ENCODE data around the gene NOTCH4. TPM values are rescaled to one million over a fixed set of nuclear protein-coding genes. Genes with fewer than 3 reads are reported as not detected.

NOTCH4 gene
- total and polyA plus RNA-seq, 9 of the 15 experiments (the other 6 are each of a cell fraction or from before 2014, with no cell fraction given), result 0.24 to 4.3 (median 1.7) TPM

DNA sequence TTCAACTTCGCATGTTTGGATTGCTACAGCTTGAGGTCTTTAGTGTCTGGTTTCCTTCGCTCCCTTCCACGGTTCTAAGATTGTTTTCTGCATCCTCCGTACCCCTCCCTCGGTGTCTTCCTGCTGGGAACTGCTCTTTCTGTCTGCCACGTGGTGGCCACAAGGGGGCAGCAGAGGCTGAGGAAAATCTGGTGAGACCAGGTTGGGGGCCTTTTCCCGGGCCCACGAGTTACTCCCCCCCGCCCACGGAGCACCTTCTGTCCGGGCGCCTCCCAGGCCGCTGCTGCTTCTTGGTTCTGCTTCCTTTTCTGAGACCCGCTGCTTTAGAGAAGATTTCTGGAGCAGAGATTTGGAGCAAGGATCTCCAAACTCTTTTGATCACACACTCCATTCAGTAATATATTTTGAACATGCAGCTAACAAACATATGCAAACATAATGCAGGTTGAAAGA is 21.1 kb upstream of the NOTCH4 start (continued):
- TF ChIP-seq, protein P1, sequence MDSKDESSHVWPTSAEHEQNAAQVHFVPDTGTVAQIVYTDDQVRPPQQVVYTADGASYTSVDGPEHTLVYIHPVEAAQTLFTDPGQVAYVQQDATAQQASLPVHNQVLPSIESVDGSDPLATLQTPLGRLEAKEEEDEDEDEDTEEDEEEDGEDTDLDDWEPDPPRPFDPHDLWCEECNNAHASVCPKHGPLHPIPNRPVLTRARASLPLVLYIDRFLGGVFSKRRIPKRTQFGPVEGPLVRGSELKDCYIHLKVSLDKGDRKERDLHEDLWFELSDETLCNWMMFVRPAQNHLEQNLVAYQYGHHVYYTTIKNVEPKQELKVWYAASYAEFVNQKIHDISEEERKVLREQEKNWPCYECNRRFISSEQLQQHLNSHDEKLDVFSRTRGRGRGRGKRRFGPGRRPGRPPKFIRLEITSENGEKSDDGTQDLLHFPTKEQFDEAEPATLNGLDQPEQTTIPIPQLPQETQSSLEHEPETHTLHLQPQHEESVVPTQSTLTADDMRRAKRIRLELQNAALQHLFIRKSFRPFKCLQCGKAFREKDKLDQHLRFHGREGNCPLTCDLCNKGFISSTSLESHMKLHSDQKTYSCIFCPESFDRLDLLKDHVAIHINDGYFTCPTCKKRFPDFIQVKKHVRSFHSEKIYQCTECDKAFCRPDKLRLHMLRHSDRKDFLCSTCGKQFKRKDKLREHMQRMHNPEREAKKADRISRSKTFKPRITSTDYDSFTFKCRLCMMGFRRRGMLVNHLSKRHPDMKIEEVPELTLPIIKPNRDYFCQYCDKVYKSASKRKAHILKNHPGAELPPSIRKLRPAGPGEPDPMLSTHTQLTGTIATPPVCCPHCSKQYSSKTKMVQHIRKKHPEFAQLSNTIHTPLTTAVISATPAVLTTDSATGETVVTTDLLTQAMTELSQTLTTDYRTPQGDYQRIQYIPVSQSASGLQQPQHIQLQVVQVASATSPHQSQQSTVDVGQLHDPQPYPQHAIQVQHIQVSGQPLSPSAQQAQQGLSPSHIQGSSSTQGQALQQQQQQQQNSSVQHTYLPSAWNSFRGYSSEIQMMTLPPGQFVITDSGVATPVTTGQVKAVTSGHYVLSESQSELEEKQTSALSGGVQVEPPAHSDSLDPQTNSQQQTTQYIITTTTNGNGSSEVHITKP (IDR thresholded peaks at IDR 0.05; ENCODE audit: partially characterized antibody), result no peak
- no peak for TF ChIP-seq C11orf30 (IDR thresholded peaks at IDR 0.05; ENCODE audit: low read depth)
- TF ChIP-seq PCBP2 (IDR thresholded peaks at IDR 0.05; ENCODE audit: low read depth, low read length, poor library complexity, severe bottlenecking), result no peak
- 0 out of 2 replicates have a peak, but pooled peaks have one; percentile 56 for TF ChIP-seq XRCC5 (IDR thresholded peaks at IDR 0.05; ENCODE audit: low read depth, low read length)
- TF ChIP-seq TAF15 (IDR thresholded peaks at IDR 0.05; ENCODE audit: low read depth, low read length), result no peak
- TF ChIP-seq ZNF347 (CRISPR knock-in tag; IDR thresholded peaks at IDR 0.05; ENCODE audit: low read depth), result no peak
- TF ChIP-seq NCOR1 (IDR thresholded peaks at IDR 0.05), result no peak
- TF ChIP-seq POLR3A (IDR thresholded peaks at IDR 0.05; ENCODE audit: borderline replicate concordance, extremely low read depth, insufficient read depth, insufficient read length), result no peak
- TF ChIP-seq, protein P2, sequence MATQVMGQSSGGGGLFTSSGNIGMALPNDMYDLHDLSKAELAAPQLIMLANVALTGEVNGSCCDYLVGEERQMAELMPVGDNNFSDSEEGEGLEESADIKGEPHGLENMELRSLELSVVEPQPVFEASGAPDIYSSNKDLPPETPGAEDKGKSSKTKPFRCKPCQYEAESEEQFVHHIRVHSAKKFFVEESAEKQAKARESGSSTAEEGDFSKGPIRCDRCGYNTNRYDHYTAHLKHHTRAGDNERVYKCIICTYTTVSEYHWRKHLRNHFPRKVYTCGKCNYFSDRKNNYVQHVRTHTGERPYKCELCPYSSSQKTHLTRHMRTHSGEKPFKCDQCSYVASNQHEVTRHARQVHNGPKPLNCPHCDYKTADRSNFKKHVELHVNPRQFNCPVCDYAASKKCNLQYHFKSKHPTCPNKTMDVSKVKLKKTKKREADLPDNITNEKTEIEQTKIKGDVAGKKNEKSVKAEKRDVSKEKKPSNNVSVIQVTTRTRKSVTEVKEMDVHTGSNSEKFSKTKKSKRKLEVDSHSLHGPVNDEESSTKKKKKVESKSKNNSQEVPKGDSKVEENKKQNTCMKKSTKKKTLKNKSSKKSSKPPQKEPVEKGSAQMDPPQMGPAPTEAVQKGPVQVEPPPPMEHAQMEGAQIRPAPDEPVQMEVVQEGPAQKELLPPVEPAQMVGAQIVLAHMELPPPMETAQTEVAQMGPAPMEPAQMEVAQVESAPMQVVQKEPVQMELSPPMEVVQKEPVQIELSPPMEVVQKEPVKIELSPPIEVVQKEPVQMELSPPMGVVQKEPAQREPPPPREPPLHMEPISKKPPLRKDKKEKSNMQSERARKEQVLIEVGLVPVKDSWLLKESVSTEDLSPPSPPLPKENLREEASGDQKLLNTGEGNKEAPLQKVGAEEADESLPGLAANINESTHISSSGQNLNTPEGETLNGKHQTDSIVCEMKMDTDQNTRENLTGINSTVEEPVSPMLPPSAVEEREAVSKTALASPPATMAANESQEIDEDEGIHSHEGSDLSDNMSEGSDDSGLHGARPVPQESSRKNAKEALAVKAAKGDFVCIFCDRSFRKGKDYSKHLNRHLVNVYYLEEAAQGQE (IDR thresholded peaks at IDR 0.05; ENCODE audit: borderline replicate concordance), result peak; percentile 87
- TF ChIP-seq, protein P2 (CRISPR knock-in tag; IDR thresholded peaks at IDR 0.05; ENCODE audit: low read depth), result no peak
- TF ChIP-seq EP300 (IDR thresholded peaks at IDR 0.05; ENCODE audit: low read length), result peak; percentile 37; the same call in 1 of the 2 replicates
- no peak for TF ChIP-seq CHCHD3 (CRISPR knock-in tag; IDR thresholded peaks at IDR 0.05)
- no peak for TF ChIP-seq BRD4 (IDR thresholded peaks at IDR 0.05)
- TF ChIP-seq, protein P3, sequence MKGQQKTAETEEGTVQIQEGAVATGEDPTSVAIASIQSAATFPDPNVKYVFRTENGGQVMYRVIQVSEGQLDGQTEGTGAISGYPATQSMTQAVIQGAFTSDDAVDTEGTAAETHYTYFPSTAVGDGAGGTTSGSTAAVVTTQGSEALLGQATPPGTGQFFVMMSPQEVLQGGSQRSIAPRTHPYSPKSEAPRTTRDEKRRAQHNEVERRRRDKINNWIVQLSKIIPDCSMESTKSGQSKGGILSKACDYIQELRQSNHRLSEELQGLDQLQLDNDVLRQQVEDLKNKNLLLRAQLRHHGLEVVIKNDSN (CRISPR knock-in tag; IDR thresholded peaks at IDR 0.05), result no peak

Measured in K562 (cell line).